ENCODE results near the gene AOPEP.

AOPEP gene, protein sequence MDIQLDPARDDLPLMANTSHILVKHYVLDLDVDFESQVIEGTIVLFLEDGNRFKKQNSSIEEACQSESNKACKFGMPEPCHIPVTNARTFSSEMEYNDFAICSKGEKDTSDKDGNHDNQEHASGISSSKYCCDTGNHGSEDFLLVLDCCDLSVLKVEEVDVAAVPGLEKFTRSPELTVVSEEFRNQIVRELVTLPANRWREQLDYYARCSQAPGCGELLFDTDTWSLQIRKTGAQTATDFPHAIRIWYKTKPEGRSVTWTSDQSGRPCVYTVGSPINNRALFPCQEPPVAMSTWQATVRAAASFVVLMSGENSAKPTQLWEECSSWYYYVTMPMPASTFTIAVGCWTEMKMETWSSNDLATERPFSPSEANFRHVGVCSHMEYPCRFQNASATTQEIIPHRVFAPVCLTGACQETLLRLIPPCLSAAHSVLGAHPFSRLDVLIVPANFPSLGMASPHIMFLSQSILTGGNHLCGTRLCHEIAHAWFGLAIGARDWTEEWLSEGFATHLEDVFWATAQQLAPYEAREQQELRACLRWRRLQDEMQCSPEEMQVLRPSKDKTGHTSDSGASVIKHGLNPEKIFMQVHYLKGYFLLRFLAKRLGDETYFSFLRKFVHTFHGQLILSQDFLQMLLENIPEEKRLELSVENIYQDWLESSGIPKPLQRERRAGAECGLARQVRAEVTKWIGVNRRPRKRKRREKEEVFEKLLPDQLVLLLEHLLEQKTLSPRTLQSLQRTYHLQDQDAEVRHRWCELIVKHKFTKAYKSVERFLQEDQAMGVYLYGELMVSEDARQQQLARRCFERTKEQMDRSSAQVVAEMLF

DNA sequence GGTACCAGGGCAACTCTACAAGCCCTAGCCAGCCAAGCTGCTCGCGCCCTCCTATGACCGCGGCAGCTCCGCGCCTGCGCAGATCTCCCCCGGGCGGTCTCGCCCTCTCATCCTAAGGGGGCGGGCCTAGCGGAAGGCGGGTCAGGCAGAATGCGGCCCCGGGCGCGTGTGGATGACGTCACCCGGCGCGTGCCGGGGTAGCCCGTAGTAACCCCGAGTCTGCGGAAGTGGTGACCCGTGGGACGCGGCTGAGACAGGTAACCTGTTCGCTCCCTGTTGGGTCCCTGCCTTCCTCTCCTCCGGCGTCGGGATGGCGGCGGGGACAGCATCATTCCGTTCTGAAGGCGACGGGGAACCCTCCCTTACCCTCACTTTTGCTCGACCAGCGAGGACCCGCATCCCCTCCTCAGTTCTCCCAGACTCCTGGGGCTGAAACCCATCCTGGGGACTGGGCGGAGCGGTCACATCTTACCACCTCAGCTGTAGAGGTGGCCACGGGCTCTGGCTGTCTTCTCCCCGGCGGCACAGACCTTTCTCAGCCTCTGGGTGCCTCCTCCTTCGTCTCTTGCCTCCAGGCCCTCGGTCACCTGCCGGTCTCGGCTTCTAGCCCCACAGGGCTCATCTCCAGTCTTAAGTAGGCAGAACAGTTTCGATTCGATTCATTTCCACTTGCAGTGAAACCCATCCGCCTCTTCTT lies at the start of gene AOPEP:
AOPEP (plus strand) TSS at position 205 of the 697 bp plus-strand sequence. CDS start 33,085 bp downstream, outside the sequence.
- peak; percentile 99 for DNase-seq (ENCODE audit: extremely low read depth, insufficient read length)
- TF ChIP-seq, protein P1, sequence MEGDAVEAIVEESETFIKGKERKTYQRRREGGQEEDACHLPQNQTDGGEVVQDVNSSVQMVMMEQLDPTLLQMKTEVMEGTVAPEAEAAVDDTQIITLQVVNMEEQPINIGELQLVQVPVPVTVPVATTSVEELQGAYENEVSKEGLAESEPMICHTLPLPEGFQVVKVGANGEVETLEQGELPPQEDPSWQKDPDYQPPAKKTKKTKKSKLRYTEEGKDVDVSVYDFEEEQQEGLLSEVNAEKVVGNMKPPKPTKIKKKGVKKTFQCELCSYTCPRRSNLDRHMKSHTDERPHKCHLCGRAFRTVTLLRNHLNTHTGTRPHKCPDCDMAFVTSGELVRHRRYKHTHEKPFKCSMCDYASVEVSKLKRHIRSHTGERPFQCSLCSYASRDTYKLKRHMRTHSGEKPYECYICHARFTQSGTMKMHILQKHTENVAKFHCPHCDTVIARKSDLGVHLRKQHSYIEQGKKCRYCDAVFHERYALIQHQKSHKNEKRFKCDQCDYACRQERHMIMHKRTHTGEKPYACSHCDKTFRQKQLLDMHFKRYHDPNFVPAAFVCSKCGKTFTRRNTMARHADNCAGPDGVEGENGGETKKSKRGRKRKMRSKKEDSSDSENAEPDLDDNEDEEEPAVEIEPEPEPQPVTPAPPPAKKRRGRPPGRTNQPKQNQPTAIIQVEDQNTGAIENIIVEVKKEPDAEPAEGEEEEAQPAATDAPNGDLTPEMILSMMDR (IDR thresholded peaks at IDR 0.05; ENCODE audit: insufficient read depth, low read length, poor library complexity, severe bottlenecking) = no peak
- Histone ChIP-seq H3K4me3 (replicated peaks; ENCODE audit: low read depth, low read length) (peak within 1 kb of the TSS; percentile 96), H3K36me3 (ENCODE audit: control insufficient read depth, insufficient read depth, low read length) (no peaks in the 10 kb centered on the region), H3K27me3 (replicated peaks; ENCODE audit: control insufficient read depth, insufficient read depth, low read length) (no peaks in the 10 kb centered on the region)

DNA sequence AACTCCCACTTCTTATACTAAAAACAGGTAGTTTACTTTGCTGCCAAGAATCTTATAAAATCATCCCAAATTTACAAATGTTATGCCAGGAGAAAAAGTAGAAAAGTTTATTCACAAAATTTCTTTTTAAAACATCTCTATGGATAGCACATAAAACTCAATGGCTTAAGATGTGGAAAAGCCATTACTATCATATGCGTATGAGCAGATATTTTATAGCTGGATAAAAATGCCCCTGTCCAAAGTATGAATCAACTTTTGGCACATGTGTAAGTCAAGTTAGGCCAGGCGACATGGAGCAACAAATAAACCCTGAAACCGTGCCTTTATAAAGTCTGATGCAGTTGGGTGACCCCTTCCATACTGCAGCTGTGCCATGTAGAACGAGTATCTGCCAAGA lies 48.6 kb upstream of the AOPEP start:
- Histone ChIP-seq H3K4me3 (replicated peaks; ENCODE audit: low read depth, low read length) (no peak overlapping the region), H3K36me3 (ENCODE audit: control insufficient read depth, insufficient read depth, low read length) (no peaks in the 10 kb centered on the region), H3K27me3 (replicated peaks; ENCODE audit: control insufficient read depth, insufficient read depth, low read length) (no peaks in the 10 kb centered on the region)
- no peak for DNase-seq (ENCODE audit: extremely low read depth, insufficient read length)
- TF ChIP-seq, protein P1 (IDR thresholded peaks at IDR 0.05; ENCODE audit: insufficient read depth, low read length, poor library complexity, severe bottlenecking) = no peak

DNA sequence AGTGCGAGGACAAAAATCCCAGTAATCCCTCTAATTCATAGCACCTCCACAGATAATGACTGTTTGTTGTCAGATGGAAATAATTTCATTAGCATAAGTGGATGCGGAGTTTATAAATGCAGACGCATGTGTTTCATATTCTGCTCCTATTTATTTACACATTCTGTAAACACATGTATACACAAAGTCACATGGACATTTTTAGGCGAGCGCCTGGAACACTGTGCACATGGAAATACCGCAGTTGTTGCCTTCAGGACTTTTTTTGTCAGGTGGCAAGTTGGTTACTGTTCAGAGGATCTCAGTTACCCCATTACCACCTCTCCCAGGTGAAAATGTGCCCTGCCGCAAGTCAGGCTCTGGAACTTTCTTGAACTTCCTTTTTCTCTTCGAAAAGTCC lies 46.9 kb upstream of the AOPEP start:
- no peaks in the 10 kb centered on the region for H3K36me3 ChIP-seq (ENCODE audit: control insufficient read depth, insufficient read depth, low read length)
- no peak for DNase-seq (ENCODE audit: extremely low read depth, insufficient read length)
- no peak overlapping the region for H3K4me3 ChIP-seq (replicated peaks; ENCODE audit: low read depth, low read length)
- TF ChIP-seq, protein P1 (IDR thresholded peaks at IDR 0.05; ENCODE audit: insufficient read depth, low read length, poor library complexity, severe bottlenecking) = no peak
- no peaks in the 10 kb centered on the region for H3K27me3 ChIP-seq (replicated peaks; ENCODE audit: control insufficient read depth, insufficient read depth, low read length)

DNA sequence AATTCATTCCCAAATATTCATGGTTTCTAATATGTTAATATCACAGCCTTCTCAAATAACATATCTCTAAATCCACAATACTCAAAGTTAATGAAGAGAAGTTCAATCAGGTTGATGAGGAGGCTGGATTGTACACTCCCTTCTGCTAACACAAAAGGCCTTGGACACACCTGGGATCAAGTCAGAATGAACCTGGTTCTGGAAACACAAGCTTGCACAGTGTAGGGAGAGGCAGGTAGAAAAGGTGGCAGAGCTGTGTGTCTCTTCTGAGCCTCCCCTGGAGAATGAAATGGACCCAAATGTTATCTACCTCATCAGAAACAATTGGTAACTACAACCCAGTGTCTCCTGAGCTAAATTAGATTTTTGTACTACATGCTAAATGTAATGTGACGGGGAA lies 46.5 kb upstream of the AOPEP start:
- Histone ChIP-seq H3K36me3 (ENCODE audit: control insufficient read depth, insufficient read depth, low read length) (no peaks in the 10 kb centered on the region), H3K27me3 (replicated peaks; ENCODE audit: control insufficient read depth, insufficient read depth, low read length) (no peaks in the 10 kb centered on the region), H3K4me3 (replicated peaks; ENCODE audit: low read depth, low read length) (no peak overlapping the region)
- TF ChIP-seq, protein P1 (IDR thresholded peaks at IDR 0.05; ENCODE audit: insufficient read depth, low read length, poor library complexity, severe bottlenecking) = no peak
- no peak for DNase-seq (ENCODE audit: extremely low read depth, insufficient read length)

DNA sequence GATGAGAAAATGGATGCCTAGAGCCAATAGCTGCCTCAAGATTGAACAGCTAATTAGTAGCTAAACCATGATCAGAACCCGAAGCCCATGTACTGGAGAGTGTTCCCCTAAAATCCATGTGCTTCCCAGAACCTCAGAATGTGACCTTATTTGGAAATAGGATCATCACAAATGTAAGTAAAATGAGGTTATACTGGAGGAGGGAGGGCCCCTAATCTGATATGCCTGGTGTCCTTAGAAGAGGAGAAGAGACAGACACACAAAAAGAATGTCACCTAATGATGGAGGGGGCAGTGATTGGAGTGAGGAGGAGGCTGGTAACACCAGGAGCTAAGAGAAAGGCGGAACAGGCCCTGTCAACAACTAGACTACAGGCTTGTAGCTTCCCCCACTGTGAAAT lies 45.9 kb upstream of the AOPEP start:
- Histone ChIP-seq H3K27me3 (replicated peaks; ENCODE audit: control insufficient read depth, insufficient read depth, low read length) (no peaks in the 10 kb centered on the region), H3K36me3 (ENCODE audit: control insufficient read depth, insufficient read depth, low read length) (no peaks in the 10 kb centered on the region), H3K4me3 (replicated peaks; ENCODE audit: low read depth, low read length) (no peak overlapping the region)
- TF ChIP-seq, protein P1 (IDR thresholded peaks at IDR 0.05; ENCODE audit: insufficient read depth, low read length, poor library complexity, severe bottlenecking) = no peak
- no peak for DNase-seq (ENCODE audit: extremely low read depth, insufficient read length)

Data from GM06990 (cell line).